Keratinocyte (primary cell): ENCODE results near the gene OR2T10. TPM values are rescaled to one million over a fixed set of nuclear protein-coding genes. Genes with fewer than 3 reads are reported as not detected.

ENCODE experiments used
- DNase-seq: peaks from one replicate; pipeline ENCODE4 v3.0.0-alpha.2; 2011; ENCODE audit warnings: low read depth, missing footprints, low spot score
- FAIRE-seq: peaks from 2 replicates; lab custom pipeline; 2011; peaks lifted over from hg19 to GRCh38; lab: Jason Lieb, UNC
- H2AFZ ChIP-seq: 2 replicates; pipeline ENCODE4 v1.6.0; 2012; ENCODE audit warnings: low read length, control low read depth, inconsistent platforms; ENCODE audit not compliant: control insufficient read depth
- H3K27ac ChIP-seq: 2 replicates; pipeline ENCODE4 v1.5.1; 2011; ENCODE audit warnings: low read length; ENCODE audit not compliant: control insufficient read depth, insufficient read depth
- H3K27me3 ChIP-seq: 3 replicates; pipeline ENCODE4 v1.6.0; 2011; ENCODE audit warnings: low read length; ENCODE audit not compliant: control insufficient read depth, insufficient read depth; ENCODE audit errors: extremely low read depth
- H3K36me3 ChIP-seq, 2 experiments: 2 replicates in 1 of 2; 3 replicates in 1 of 2; pipeline ENCODE4 v1.5.1; 2011; ENCODE audit warnings: low read length in 2 of 2, mild to moderate bottlenecking in 1 of 2; ENCODE audit not compliant: control insufficient read depth in 2 of 2, insufficient read depth in 2 of 2; ENCODE audit errors: extremely low read depth in 1 of 2
- H3K4me1 ChIP-seq: 3 replicates; pipeline ENCODE4 v1.5.1; 2011; ENCODE audit warnings: low read length; ENCODE audit not compliant: control insufficient read depth, insufficient read depth; ENCODE audit errors: extremely low read depth
- H3K4me2 ChIP-seq: 3 replicates; pipeline ENCODE4 v1.6.0; 2011; ENCODE audit warnings: low read depth, low read length; ENCODE audit not compliant: control insufficient read depth, insufficient read depth; ENCODE audit errors: extremely low read depth
- H3K4me3 ChIP-seq, 3 experiments: fragments of 200-600 bp in 1 of 3; sonication (generic) in 1 of 3; 2 replicates in 2 of 3; 3 replicates in 1 of 3; pipeline ENCODE4 v1.5.1; 2011 to 2016; ENCODE audit warnings: low read length in 3 of 3, mild to moderate bottlenecking in 3 of 3, control low read depth in 2 of 3, inconsistent platforms in 1 of 3, low read depth in 1 of 3, mixed read lengths in 1 of 3, mixed run types in 1 of 3, moderate library complexity in 1 of 3; ENCODE audit not compliant: control insufficient read depth in 2 of 3, insufficient read depth in 2 of 3; ENCODE audit errors: extremely low read depth in 1 of 3
- H3K79me2 ChIP-seq: 2 replicates; pipeline ENCODE4 v1.6.0; 2012; ENCODE audit warnings: low read length; ENCODE audit not compliant: control insufficient read depth, insufficient read depth
- H3K9ac ChIP-seq: 3 replicates; pipeline ENCODE4 v1.6.0; 2011; ENCODE audit warnings: low read length; ENCODE audit not compliant: control insufficient read depth, insufficient read depth; ENCODE audit errors: extremely low read depth
- H3K9me1 ChIP-seq: 3 replicates; pipeline ENCODE4 v1.6.0; 2011; ENCODE audit warnings: low read length; ENCODE audit not compliant: control insufficient read depth, insufficient read depth; ENCODE audit errors: extremely low read depth
- H3K9me3 ChIP-seq: 2 replicates; pipeline ENCODE4 v1.5.1; 2012; ENCODE audit warnings: low read depth, low read length; ENCODE audit not compliant: control insufficient read depth
- H4K20me1 ChIP-seq: 3 replicates; pipeline ENCODE4 v1.6.0; 2011; ENCODE audit warnings: low read length; ENCODE audit not compliant: control insufficient read depth, insufficient read depth; ENCODE audit errors: extremely low read depth
- EZH2 ChIP-seq: IDR thresholded peaks from one replicate; pipeline ENCODE4 v1.6.1; 2012; ENCODE audit warnings: inconsistent platforms, mild to moderate bottlenecking, low read length, moderate library complexity
- dilution Hi-C: fragments of 300-500 bp; cut with MboI; formaldehyde crosslinking; loops from one replicate; pipeline ENCODE4 v1.7.0; 2020; ENCODE audit warnings: low sequenced_read_pairs; ENCODE audit not compliant: extremely low pct_ligation_motif_present
- polyA plus RNA-seq, 5 experiments: library from polyadenylated mRNA; depleted of rRNA in 3 of 5; stranded (reverse) in 3 of 5; stranded (forward) in 1 of 5; unstranded in 1 of 5; fragments of >200 nt; gene quantifications; 1 replicate in 1 of 5; 2 replicates in 3 of 5; 3 replicates in 1 of 5; pipeline versions ENCODE4 v1.2.1 to v1.2.3, GENCODE V29; 2011 to 2012; ENCODE audit warnings: missing spikeins in 2 of 5, low read depth in 1 of 5, low replicate concordance in 1 of 5
- TF ChIP-seq, protein P1 (sequence below), 3 experiments: IDR thresholded peaks in 1 of 3; conservative IDR thresholded peaks in 1 of 3; optimal IDR thresholded peaks in 1 of 3; 2 replicates in 2 of 3; 3 replicates in 1 of 3; pipeline versions ENCODE3 to v1.5.1; 2011; ENCODE audit warnings: low read length in 3 of 3, mild to moderate bottlenecking in 3 of 3, moderate library complexity in 2 of 3, control low read depth in 1 of 3, inconsistent platforms in 1 of 3; ENCODE audit not compliant: insufficient read depth in 2 of 3; ENCODE audit errors: extremely low read depth in 1 of 3

Gene OR2T10
- polyA plus RNA-seq, 1 donor (not counting 4 experiments of a cell fraction or from before 2014, with no cell fraction given), result not detected

DNA sequence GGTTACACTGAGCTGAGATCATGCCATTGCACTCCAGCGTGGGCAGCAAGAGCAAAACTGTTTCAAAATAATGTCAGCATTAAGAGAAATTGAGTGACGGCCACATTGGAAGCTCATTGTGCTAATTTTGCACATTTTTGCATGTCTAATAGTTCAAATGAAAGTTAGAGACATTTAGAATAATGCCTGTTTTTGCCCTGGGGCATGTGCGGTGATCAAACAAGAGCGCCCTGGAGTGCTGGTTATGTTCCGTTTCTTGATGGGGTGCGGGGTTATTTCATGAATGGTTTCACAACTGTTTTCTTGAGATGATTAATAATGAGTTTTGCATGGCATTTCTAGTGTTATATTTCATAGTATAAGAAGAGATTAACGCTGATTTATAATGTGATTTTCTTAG is 24.3 kb upstream of the OR2T10 start:
- TF ChIP-seq, protein P1, sequence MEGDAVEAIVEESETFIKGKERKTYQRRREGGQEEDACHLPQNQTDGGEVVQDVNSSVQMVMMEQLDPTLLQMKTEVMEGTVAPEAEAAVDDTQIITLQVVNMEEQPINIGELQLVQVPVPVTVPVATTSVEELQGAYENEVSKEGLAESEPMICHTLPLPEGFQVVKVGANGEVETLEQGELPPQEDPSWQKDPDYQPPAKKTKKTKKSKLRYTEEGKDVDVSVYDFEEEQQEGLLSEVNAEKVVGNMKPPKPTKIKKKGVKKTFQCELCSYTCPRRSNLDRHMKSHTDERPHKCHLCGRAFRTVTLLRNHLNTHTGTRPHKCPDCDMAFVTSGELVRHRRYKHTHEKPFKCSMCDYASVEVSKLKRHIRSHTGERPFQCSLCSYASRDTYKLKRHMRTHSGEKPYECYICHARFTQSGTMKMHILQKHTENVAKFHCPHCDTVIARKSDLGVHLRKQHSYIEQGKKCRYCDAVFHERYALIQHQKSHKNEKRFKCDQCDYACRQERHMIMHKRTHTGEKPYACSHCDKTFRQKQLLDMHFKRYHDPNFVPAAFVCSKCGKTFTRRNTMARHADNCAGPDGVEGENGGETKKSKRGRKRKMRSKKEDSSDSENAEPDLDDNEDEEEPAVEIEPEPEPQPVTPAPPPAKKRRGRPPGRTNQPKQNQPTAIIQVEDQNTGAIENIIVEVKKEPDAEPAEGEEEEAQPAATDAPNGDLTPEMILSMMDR (optimal IDR thresholded peaks at IDR 0.05 in 1 of 3, IDR thresholded peaks at IDR 0.05 in 1 of 3, conservative IDR thresholded peaks at IDR 0.05 in 1 of 3; ENCODE audit: extremely low read depth in 1 of 3, insufficient read depth in 2 of 3, low read length in 3 of 3), result no peak
- no peak for TF ChIP-seq EZH2
- no peak for FAIRE-seq

DNA sequence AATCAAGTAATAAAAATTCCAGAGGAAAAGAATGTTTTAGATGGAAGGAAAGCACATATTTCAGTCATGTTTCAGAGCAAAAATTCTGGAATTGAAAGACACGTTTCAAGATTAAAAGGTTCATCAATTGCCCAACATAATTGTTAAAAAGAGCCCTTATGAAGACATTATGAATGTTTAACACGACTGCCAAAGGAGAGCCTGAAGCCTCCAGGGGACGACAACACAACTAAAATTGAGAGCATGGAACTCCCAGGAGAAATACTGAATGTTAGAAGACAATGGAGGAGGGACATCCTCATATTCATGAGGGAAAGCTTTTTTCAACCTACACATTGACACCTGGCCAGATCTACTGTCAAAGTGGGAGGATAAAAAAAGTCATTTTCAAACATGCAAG is 21.4 kb upstream of the OR2T10 start:
- Histone ChIP-seq H3K27me3 (no peaks in the 10 kb centered on the region), H3K27ac (no peak overlapping the region), H3K4me2 (no peak overlapping the region), H3K9me1 (no peaks in the 10 kb centered on the region), H3K9me3 (no peaks in the 10 kb centered on the region), H3K4me3 (no peak overlapping the region), H3K36me3 (no peaks in the 10 kb centered on the region), H2AFZ (no peak overlapping the region), H3K4me1 (no peaks in the 10 kb centered on the region), H3K79me2 (no peaks in the 10 kb centered on the region), H3K9ac (no peak overlapping the region), H4K20me1 (no peaks in the 10 kb centered on the region)
- dilution Hi-C loops, result no loop called here
- no peak for TF ChIP-seq EZH2
- TF ChIP-seq, protein P1 (optimal IDR thresholded peaks at IDR 0.05 in 1 of 3, IDR thresholded peaks at IDR 0.05 in 1 of 3, conservative IDR thresholded peaks at IDR 0.05 in 1 of 3; ENCODE audit: extremely low read depth in 1 of 3, insufficient read depth in 2 of 3, low read length in 3 of 3), result peak; percentile 46 to 64 (median 54)
- FAIRE-seq (no peak), DNase-seq (no peak)

More for the DNA sequence above, 24.3 kb upstream of the OR2T10 start:
- DNase-seq, result no peak
- dilution Hi-C loops, result no loop called here
- H3K27ac ChIP-seq, result no peak overlapping the region
- H3K9me3 ChIP-seq, result no peaks in the 10 kb centered on the region
- no peak overlapping the region for H3K9ac ChIP-seq
- H2AFZ ChIP-seq, result no peak overlapping the region
- H3K4me2 ChIP-seq, result no peak overlapping the region
- no peaks in the 10 kb centered on the region for H3K79me2 ChIP-seq
- no peaks in the 10 kb centered on the region for H3K36me3 ChIP-seq
- no peaks in the 10 kb centered on the region for H4K20me1 ChIP-seq
- no peak overlapping the region for H3K4me3 ChIP-seq
- H3K4me1 ChIP-seq, result no peaks in the 10 kb centered on the region
- no peaks in the 10 kb centered on the region for H3K27me3 ChIP-seq
- H3K9me1 ChIP-seq, result no peaks in the 10 kb centered on the region
